AG04449 (cell line): ENCODE data around the gene DGKB.

Experiments used
- CTCF ChIA-PET: fragments of 350-600 bp; formaldehyde crosslinking; extraction: SDS; loops from one replicate; lab custom pipeline; 2021; ENCODE audit warnings: antibody characterized with exemption; lab: Yijun Ruan, JAX
- POLR2A ChIA-PET: fragments of 400-600, 350-600 bp; formaldehyde crosslinking; extraction: SDS; loops from one replicate; lab custom pipeline; 2020; ENCODE audit warnings: antibody characterized with exemption, inconsistent platforms; lab: Yijun Ruan, JAX
- DNase-seq: peaks from one replicate; pipeline ENCODE4 v3.0.0-alpha.2; 2010; ENCODE audit warnings: low read depth, low spot score
- H3K4me3 ChIP-seq: 2 replicates; pipeline ENCODE4 v1.5.1; 2011; ENCODE audit warnings: low read depth, mild to moderate bottlenecking, control low read depth, low read length
- TF ChIP-seq, protein P1 (sequence below): IDR thresholded peaks from one replicate; pipeline ENCODE4 v1.5.1; 2011; ENCODE audit warnings: mild to moderate bottlenecking, moderate library complexity, low read length, control low read depth, inconsistent platforms; ENCODE audit not compliant: insufficient read depth; ENCODE audit errors: missing control alignments

DGKB gene

DNA sequence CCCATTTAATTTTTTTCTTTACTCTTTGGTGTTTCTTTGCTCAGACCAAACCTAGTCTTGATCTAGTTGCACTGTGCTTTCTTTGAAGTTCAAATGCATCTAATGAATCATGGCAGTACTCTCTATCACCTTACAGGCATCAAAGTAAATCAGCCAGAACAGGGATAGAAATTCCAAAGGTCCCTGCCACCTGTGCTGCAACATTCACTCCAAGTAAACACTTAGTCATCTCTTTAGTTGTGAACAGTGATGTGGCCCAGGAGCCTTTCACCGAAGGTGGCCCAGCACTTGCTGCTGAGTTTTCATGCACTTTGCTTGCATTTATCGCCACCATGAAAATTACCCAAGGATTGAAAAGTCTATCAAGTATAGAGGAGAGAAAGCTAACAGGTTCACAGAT lies 599.0 kb downstream of the DGKB start:
- ChIA-PET POLR2A (no interaction called here), CTCF (no interaction called here)
- TF ChIP-seq, protein P1, sequence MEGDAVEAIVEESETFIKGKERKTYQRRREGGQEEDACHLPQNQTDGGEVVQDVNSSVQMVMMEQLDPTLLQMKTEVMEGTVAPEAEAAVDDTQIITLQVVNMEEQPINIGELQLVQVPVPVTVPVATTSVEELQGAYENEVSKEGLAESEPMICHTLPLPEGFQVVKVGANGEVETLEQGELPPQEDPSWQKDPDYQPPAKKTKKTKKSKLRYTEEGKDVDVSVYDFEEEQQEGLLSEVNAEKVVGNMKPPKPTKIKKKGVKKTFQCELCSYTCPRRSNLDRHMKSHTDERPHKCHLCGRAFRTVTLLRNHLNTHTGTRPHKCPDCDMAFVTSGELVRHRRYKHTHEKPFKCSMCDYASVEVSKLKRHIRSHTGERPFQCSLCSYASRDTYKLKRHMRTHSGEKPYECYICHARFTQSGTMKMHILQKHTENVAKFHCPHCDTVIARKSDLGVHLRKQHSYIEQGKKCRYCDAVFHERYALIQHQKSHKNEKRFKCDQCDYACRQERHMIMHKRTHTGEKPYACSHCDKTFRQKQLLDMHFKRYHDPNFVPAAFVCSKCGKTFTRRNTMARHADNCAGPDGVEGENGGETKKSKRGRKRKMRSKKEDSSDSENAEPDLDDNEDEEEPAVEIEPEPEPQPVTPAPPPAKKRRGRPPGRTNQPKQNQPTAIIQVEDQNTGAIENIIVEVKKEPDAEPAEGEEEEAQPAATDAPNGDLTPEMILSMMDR = no peak
- no peak overlapping the region for H3K4me3 ChIP-seq
- no peak for DNase-seq

DNA sequence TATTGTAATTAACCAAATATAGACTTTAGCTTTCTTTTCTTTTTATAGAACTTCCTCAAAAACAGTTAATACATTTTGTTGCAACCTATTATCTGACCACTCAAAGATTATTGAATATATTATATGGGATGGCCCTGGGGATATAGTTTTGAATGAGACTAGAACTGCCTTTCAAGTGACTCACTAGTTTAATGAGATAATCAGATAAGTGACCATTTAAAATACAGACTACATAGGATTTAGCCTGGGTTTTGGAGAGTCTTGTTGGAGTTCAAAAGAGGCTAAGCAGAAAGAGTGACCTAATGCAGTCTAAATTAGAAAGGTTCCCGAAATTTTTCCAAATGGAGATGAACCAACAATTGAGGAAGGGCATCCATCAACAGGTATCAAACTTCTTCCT lies 607.9 kb downstream of the DGKB start:
- DNase-seq = no peak
- H3K4me3 ChIP-seq = no peak overlapping the region
- ChIA-PET POLR2A (no interaction called here), CTCF (no interaction called here)
- TF ChIP-seq, protein P1 = no peak

DNA sequence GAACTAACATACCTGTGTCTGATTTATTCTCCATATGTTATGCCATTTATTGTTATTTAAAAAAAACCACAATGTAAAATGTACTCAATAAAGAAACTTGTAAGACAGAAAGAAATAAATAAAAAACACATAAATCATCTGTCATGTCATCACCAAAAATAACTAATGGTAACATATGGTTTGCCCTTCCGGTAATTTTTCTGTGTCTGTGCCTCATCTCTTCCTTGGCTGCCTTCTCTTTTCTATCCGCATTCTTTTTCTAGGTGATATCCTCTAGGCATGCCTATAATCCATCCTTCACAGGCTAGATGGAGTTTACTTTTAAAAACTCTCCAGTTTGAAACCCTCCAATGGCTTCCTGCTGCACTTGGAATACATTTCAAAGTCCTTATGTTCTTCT lies 609.1 kb downstream of the DGKB start:
- DNase-seq = no peak
- no peak overlapping the region for H3K4me3 ChIP-seq
- ChIA-PET CTCF (no interaction called here), POLR2A (no interaction called here)
- TF ChIP-seq, protein P1 = no peak

DNA sequence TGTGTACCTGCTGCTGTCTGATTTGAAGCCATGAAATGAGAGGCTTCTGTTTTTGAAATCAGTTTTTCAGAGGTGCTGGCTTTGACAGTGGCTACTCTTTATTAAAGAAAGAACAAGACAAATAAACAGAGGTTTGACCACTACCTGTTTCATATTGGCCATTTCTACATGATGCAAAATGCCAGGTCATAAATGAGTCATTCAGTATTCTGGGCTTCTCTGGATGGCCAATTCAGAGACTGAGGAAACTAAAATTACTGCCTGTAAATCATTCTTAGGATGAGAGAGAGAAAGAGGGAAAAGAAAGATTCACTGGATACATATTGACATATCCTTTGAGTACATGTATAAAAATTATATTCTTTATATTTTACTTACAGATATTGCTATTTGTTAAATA lies 609.8 kb downstream of the DGKB start:
- TF ChIP-seq, protein P1 = no peak
- CTCF ChIA-PET = no interaction called here

DNA sequence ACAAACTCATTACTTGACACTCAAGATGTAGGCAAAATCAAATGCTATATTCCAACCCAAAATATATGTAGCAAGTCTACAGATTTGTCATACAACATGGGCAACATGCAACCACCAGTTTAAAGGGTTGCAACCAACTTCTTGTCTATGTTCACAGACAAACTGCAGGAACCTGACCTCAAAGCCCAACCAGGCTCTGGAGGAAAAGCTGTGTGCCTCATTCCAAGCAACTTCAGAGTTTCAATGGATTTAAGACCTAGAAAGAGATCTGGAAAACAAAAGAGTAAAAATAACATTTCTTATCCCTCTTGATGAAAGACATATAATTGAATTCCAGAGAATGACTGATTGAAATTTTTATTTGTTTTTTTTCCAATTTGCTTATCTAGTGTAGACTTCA lies 612.6 kb downstream of the DGKB start:
- DNase-seq = no peak
- CTCF ChIA-PET = no interaction called here
- POLR2A ChIA-PET = no interaction called here
- H3K4me3 ChIP-seq = no peak overlapping the region
- TF ChIP-seq, protein P1 = no peak

More for the DNA sequence above, 609.8 kb downstream of the DGKB start:
- no peak overlapping the region for H3K4me3 ChIP-seq
- POLR2A ChIA-PET = no interaction called here
- DNase-seq = no peak

DNA sequence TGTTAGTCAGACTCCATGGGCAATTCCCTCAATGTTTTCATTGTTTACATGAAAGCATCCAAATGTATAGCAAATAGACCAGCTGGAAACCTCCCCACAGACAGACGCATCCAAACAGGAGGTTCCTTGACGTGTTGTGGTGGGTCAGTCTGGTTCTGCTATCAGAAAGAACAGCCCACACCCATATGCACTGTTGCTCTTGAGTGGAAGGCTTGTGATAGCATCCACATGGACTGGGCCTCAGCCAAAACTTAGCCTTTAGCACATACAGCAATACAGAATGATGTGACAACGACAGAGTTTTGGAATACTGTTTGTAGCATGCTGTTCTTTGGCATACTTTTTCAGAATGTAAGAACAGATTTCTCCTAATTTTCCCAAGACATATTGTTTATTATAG lies 613.9 kb downstream of the DGKB start:
- POLR2A ChIA-PET = no interaction called here
- no peak for DNase-seq
- CTCF ChIA-PET = no interaction called here
- TF ChIP-seq, protein P1 = no peak
- no peak overlapping the region for H3K4me3 ChIP-seq

DNA sequence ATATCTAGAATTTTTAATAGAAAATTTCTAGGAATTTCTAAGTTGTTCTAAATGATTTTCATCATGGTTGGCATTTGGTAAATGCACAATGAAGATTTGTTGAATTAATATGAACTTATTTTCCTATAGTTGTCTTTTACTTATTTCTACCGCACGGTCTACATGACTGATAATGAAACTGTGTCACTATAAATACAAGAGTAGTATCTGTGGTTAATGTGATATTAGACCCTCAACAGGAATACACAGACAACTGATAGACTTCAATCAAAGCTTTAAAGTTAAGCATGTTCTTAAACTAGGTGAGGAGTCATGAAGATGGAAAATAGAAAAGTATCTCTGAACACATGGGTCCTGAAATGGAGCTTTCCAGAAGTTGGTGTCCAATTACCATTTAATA lies 615.2 kb downstream of the DGKB start:
- no peak overlapping the region for H3K4me3 ChIP-seq
- ChIA-PET POLR2A (no interaction called here), CTCF (no interaction called here)
- no peak for DNase-seq
- TF ChIP-seq, protein P1 = no peak
